Endothelial cell (in vitro differentiated cells): Measurements from ENCODE around the gene PDE4DIP. TPM values are rescaled to one million over a fixed set of nuclear protein-coding genes. Genes with fewer than 3 reads are reported as not detected.
"Not testable (repeated sequence)": the region's sequence is repeated elsewhere in the genome, so short reads cannot be mapped to it uniquely, and the experiment has no call there.

Source experiments
- DNase-seq: peaks from one replicate; pipeline ENCODE4 v3.0.0; 2021; ENCODE audit warnings: low spot score
- H3K27ac Mint-ChIP-seq: one replicate; pipeline ENCODE4 v1.8.0; 2021; ENCODE audit warnings: mixed read lengths, inconsistent platforms; ENCODE audit not compliant: unreplicated experiment
- H3K27me3 Mint-ChIP-seq: one replicate; pipeline ENCODE4 v1.8.0; 2021; ENCODE audit warnings: mild to moderate bottlenecking, moderate library complexity, mixed read lengths, inconsistent platforms; ENCODE audit not compliant: unreplicated experiment
- H3K36me3 Mint-ChIP-seq: one replicate; pipeline ENCODE4 v1.8.0; 2021; ENCODE audit warnings: mild to moderate bottlenecking, low read depth, mixed read lengths, inconsistent platforms; ENCODE audit not compliant: unreplicated experiment
- H3K4me1 Mint-ChIP-seq: one replicate; pipeline ENCODE4 v1.8.0; 2021; ENCODE audit warnings: mild to moderate bottlenecking, mixed read lengths, inconsistent platforms; ENCODE audit not compliant: unreplicated experiment
- H3K4me3 Mint-ChIP-seq: one replicate; pipeline ENCODE4 v1.8.0; 2021; ENCODE audit warnings: mild to moderate bottlenecking, mixed read lengths, inconsistent platforms; ENCODE audit not compliant: unreplicated experiment
- H3K9me3 Mint-ChIP-seq: one replicate; pipeline ENCODE4 v1.8.0; 2021; ENCODE audit warnings: mixed read lengths, inconsistent platforms; ENCODE audit not compliant: unreplicated experiment
- long read RNA-seq: library from polyadenylated mRNA; unstranded; transcript quantifications from one replicate; pipeline ENCODE4 v2.0.0, GENCODE V29; 2020; ENCODE audit not compliant: unreplicated experiment
- total RNA-seq: library from RNA; stranded (reverse); fragmentation: NEBNext Ultra II Directional; extraction: Animal tissue kit (Norgen Biotek cat#: 25700); gene quantifications from one replicate; pipeline ENCODE4 v1.2.1, GENCODE V29; 2021; ENCODE audit not compliant: unreplicated experiment

Gene PDE4DIP
- total RNA-seq: 9.4 TPM
- long read RNA-seq, partial matches to known transcripts: 2 of 2 reads
- long read RNA-seq, other reads (novel, unspliced or antisense): 0 of 2 reads

GRCh38 chr1:148844220-148844619 is at the start of gene PDE4DIP:
PDE4DIP (plus strand) TSS chr1:148844428; CDS start chr1:148844775, 347 bp downstream.
- H3K27me3 Mint-ChIP-seq, H3K4me3 Mint-ChIP-seq, H3K27ac Mint-ChIP-seq, H3K36me3 Mint-ChIP-seq, H3K9me3 Mint-ChIP-seq, H3K4me1 Mint-ChIP-seq: not testable (repeated sequence)
- DNase-seq: peak; percentile 3

GRCh38 chr1:148808268-148808928 is 35.8 kb upstream of the PDE4DIP start:
- not testable (repeated sequence) for H3K27ac Mint-ChIP-seq, H3K27me3 Mint-ChIP-seq, DNase-seq, H3K4me3 Mint-ChIP-seq, H3K4me1 Mint-ChIP-seq, H3K9me3 Mint-ChIP-seq, H3K36me3 Mint-ChIP-seq

- H3K4me1 Mint-ChIP-seq, H3K27me3 Mint-ChIP-seq, H3K36me3 Mint-ChIP-seq, DNase-seq, H3K4me3 Mint-ChIP-seq, H3K27ac Mint-ChIP-seq, H3K9me3 Mint-ChIP-seq: not testable (repeated sequence)
Measured at GRCh38 chr1:148808929-148809283, 35.3 kb upstream of the PDE4DIP start.

- H3K4me3 Mint-ChIP-seq, H3K9me3 Mint-ChIP-seq, H3K36me3 Mint-ChIP-seq, DNase-seq, H3K4me1 Mint-ChIP-seq, H3K27me3 Mint-ChIP-seq, H3K27ac Mint-ChIP-seq: not testable (repeated sequence)
Measured at GRCh38 chr1:148822180-148822579, 22.0 kb upstream of the PDE4DIP start.

GRCh38 chr1:148823822-148824221 is 20.4 kb upstream of the PDE4DIP start:
- not testable (repeated sequence) for H3K27me3 Mint-ChIP-seq, H3K9me3 Mint-ChIP-seq, H3K4me1 Mint-ChIP-seq, H3K36me3 Mint-ChIP-seq, DNase-seq, H3K27ac Mint-ChIP-seq, H3K4me3 Mint-ChIP-seq

- not testable (repeated sequence) for H3K27me3 Mint-ChIP-seq, H3K36me3 Mint-ChIP-seq, H3K4me1 Mint-ChIP-seq, H3K4me3 Mint-ChIP-seq, DNase-seq, H3K27ac Mint-ChIP-seq, H3K9me3 Mint-ChIP-seq
Measured at GRCh38 chr1:148825029-148825428, 19.2 kb upstream of the PDE4DIP start.

- H3K4me1 Mint-ChIP-seq, H3K4me3 Mint-ChIP-seq, H3K36me3 Mint-ChIP-seq, H3K9me3 Mint-ChIP-seq, H3K27ac Mint-ChIP-seq, DNase-seq, H3K27me3 Mint-ChIP-seq: not testable (repeated sequence)
Measured at GRCh38 chr1:148828531-148828930, 15.7 kb upstream of the PDE4DIP start.

GRCh38 chr1:148828962-148829361 is 15.3 kb upstream of the PDE4DIP start:
- H3K4me1 Mint-ChIP-seq, H3K27me3 Mint-ChIP-seq, H3K36me3 Mint-ChIP-seq, H3K4me3 Mint-ChIP-seq, H3K9me3 Mint-ChIP-seq, H3K27ac Mint-ChIP-seq, DNase-seq: not testable (repeated sequence)

- not testable (repeated sequence) for H3K27me3 Mint-ChIP-seq, H3K4me3 Mint-ChIP-seq, H3K36me3 Mint-ChIP-seq, DNase-seq, H3K4me1 Mint-ChIP-seq, H3K9me3 Mint-ChIP-seq, H3K27ac Mint-ChIP-seq
Measured at GRCh38 chr1:148829365-148829764, 14.9 kb upstream of the PDE4DIP start.

GRCh38 chr1:148841262-148841661 is 3.0 kb upstream of the PDE4DIP start:
- not testable (repeated sequence) for H3K36me3 Mint-ChIP-seq, H3K9me3 Mint-ChIP-seq, H3K4me1 Mint-ChIP-seq, H3K27me3 Mint-ChIP-seq, DNase-seq, H3K27ac Mint-ChIP-seq, H3K4me3 Mint-ChIP-seq

GRCh38 chr1:148844651-148845050 is 423 bp downstream of the PDE4DIP start:
- not testable (repeated sequence) for H3K27ac Mint-ChIP-seq, H3K27me3 Mint-ChIP-seq, DNase-seq, H3K4me1 Mint-ChIP-seq, H3K4me3 Mint-ChIP-seq, H3K9me3 Mint-ChIP-seq, H3K36me3 Mint-ChIP-seq

GRCh38 chr1:148845068-148845467 is 840 bp downstream of the PDE4DIP start:
- H3K27me3 Mint-ChIP-seq, H3K4me3 Mint-ChIP-seq, H3K36me3 Mint-ChIP-seq, H3K27ac Mint-ChIP-seq, DNase-seq, H3K4me1 Mint-ChIP-seq, H3K9me3 Mint-ChIP-seq: not testable (repeated sequence)

- not testable (repeated sequence) for H3K27ac Mint-ChIP-seq, H3K9me3 Mint-ChIP-seq, DNase-seq, H3K27me3 Mint-ChIP-seq, H3K4me3 Mint-ChIP-seq, H3K4me1 Mint-ChIP-seq, H3K36me3 Mint-ChIP-seq
Measured at GRCh38 chr1:148850347-148850746, 6.1 kb downstream of the PDE4DIP start.
